K562 (cell line): Measurements from ENCODE around the gene RASSF7. TPM values are rescaled to one million over a fixed set of nuclear protein-coding genes. Genes with fewer than 3 reads are reported as not detected.

Source experiments
- CREB1 ChIP-seq, 2 experiments: sonication (generic) in 1 of 2; formaldehyde crosslinking in 1 of 2; IDR thresholded peaks; 2 replicates each; pipeline versions ENCODE4 v1.6.1 to v1.8.0; 2012 to 2022; ENCODE audit warnings: inconsistent platforms in 1 of 2, mild to moderate bottlenecking in 1 of 2, missing genetic modification reagents in 1 of 2, moderate library complexity in 1 of 2
- FOXJ2 ChIP-seq: fragments of 200-800 bp; sonication (Bioruptor generic); IDR thresholded peaks from 2 replicates; pipeline ENCODE4 v1.6.1; 2016; ENCODE audit warnings: missing genetic modification characterization, missing compliant biosample characterization
- IFI16 ChIP-seq: fragments of 250-450 bp; sonication (Bioruptor Pico); IDR thresholded peaks from 2 replicates; pipeline ENCODE4 v2.1.2; 2022; ENCODE audit warnings: mild to moderate bottlenecking, inconsistent platforms
- LARP7 ChIP-seq: fragments of 450-650 bp; IDR thresholded peaks from 2 replicates; pipeline ENCODE4 v1.6.1; 2016
- MECOM ChIP-seq: fragments of 250-450 bp; sonication (Bioruptor Pico); IDR thresholded peaks from 2 replicates; pipeline ENCODE4 v1.8.0; 2022; ENCODE audit warnings: inconsistent platforms
- POLR2AphosphoS5 ChIP-seq: IDR thresholded peaks from 2 replicates; pipeline ENCODE4 v1.6.1; 2011; ENCODE audit warnings: mild to moderate bottlenecking, low read depth, low read length, moderate library complexity; ENCODE audit not compliant: control insufficient read depth, insufficient read depth
- PYGO2 ChIP-seq: fragments of 450-650 bp; IDR thresholded peaks from 2 replicates; pipeline ENCODE4 v1.6.1; 2016; ENCODE audit warnings: mild to moderate bottlenecking, missing genetic modification characterization, moderate library complexity, missing compliant biosample characterization
- RBM39 ChIP-seq: fragments of 200-400 bp; formaldehyde crosslinking; optimal IDR thresholded peaks from 2 replicates; pipeline ENCODE3; 2018; ENCODE audit warnings: low read depth, low read length
- SRSF1 ChIP-seq: fragments of 200-400 bp; formaldehyde crosslinking; IDR thresholded peaks from 2 replicates; pipeline ENCODE4 v1.6.1; 2017; ENCODE audit warnings: mild to moderate bottlenecking, low read depth, low read length, moderate library complexity
- ZNF316 ChIP-seq: fragments of 450-650 bp; IDR thresholded peaks from 2 replicates; pipeline ENCODE4 v1.6.1; 2016
- ZNF668 ChIP-seq: fragments of 250-450 bp; sonication (Bioruptor Pico); IDR thresholded peaks from 2 replicates; pipeline ENCODE4 v1.8.0; 2022; ENCODE audit warnings: mild to moderate bottlenecking, inconsistent platforms
- polyA plus RNA-seq, 8 experiments: library from polyadenylated mRNA; depleted of rRNA in 4 of 8; stranded (reverse) in 5 of 8; unstranded in 3 of 8; fragments of >200 nt; fragmentation: Nextera tagmentation in 2 of 8; fragmentation: Illumina TruSeq in 1 of 8; extraction: Ambion mirVana in 2 of 8; extraction: Trizol in 1 of 8; gene quantifications; 2 replicates each; pipeline versions ENCODE4 v1.2.1 to v1.2.3, GENCODE V29; 2011 to 2014; ENCODE audit warnings: inconsistent platforms in 1 of 8, missing spikeins in 1 of 8
- total RNA-seq, 7 experiments: library from RNA; depleted of rRNA in 6 of 7; stranded (reverse); fragments of >200 nt in 6 of 7; fragmentation: Illumina TruSeq in 2 of 7; extraction: Trizol in 2 of 7; gene quantifications; 2 replicates each; pipeline versions ENCODE4 v1.2.1 to v1.2.3, GENCODE V29; 2011 to 2021; ENCODE audit warnings: low replicate concordance in 1 of 7
- TF ChIP-seq, protein P1 (sequence below): fragments of 250-450 bp; sonication (Bioruptor Pico); IDR thresholded peaks from 2 replicates; pipeline ENCODE4 v1.5.0; 2021
- TF ChIP-seq, protein P2 (sequence below): fragments of 450-650 bp; IDR thresholded peaks from 2 replicates; pipeline ENCODE4 v1.6.1; 2017; ENCODE audit warnings: antibody characterized with exemption
- TF ChIP-seq, protein P3 (sequence below): sonication (generic); formaldehyde crosslinking; IDR thresholded peaks from 2 replicates; pipeline ENCODE4 v1.9.0; 2022; ENCODE audit warnings: mild to moderate bottlenecking, missing genetic modification reagents
- TF ChIP-seq, protein P4 (sequence below): IDR thresholded peaks from 3 replicates; pipeline ENCODE4 v1.6.1; 2011; ENCODE audit warnings: borderline replicate concordance, mild to moderate bottlenecking, moderate library complexity; ENCODE audit not compliant: insufficient read length; ENCODE audit errors: extremely low read depth
- TF ChIP-seq, protein P5 (sequence below): fragments of 450-650 bp; IDR thresholded peaks from 2 replicates; pipeline ENCODE4 v1.6.1; 2016
- TF ChIP-seq, protein P6 (sequence below), 2 experiments: fragments of 150-350 bp in 1 of 2; IDR thresholded peaks; 2 replicates each; pipeline ENCODE4 v1.6.1; 2012 to 2016; ENCODE audit warnings: low read depth in 2 of 2, low read length in 2 of 2, mild to moderate bottlenecking in 1 of 2, moderate library complexity in 1 of 2

Gene RASSF7
- total and polyA plus RNA-seq, 9 of the 15 experiments (the other 6 are each of a cell fraction or from before 2014, with no cell fraction given), result 0.41 to 45.2 (median 18.6) TPM

DNA sequence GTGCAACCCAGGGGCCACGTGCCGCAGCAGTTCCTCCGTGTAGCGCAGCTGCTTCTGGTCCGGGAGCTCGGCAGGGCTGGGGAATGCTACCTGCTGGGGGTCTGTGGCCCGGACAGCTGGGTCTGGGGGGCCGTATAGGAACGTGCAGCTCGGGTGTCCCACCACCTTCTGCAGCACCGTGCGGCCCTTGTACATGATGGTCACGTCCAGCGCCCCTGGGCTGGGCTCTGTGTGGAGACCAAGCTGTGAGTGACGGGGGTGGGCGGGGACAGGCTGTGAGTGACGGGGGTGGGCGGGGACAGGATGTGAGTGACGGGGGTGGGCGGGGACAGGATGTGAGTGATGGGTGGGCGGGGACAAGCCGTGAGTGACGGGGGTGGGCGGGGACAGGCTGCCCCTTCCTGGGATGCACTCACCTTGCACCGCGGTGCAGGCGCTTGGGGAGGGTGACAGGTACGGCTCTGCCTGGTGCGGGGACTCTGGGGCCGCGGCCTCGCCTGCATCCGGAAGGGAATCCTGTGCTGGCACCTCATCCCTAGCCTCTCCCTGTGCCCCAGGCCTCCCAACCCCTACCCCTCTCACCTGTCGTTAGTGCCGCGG is 52.7 kb downstream of the RASSF7 start (continued):
- TF ChIP-seq FOXJ2 (tag), result no peak
- no peak for TF ChIP-seq SRSF1
- no peak for TF ChIP-seq ZNF668 (CRISPR knock-in tag)
- no peak for TF ChIP-seq IFI16 (CRISPR knock-in tag)
- TF ChIP-seq, protein P1, sequence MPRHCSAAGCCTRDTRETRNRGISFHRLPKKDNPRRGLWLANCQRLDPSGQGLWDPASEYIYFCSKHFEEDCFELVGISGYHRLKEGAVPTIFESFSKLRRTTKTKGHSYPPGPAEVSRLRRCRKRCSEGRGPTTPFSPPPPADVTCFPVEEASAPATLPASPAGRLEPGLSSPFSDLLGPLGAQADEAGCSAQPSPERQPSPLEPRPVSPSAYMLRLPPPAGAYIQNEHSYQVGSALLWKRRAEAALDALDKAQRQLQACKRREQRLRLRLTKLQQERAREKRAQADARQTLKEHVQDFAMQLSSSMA (CRISPR knock-in tag), result no peak
- TF ChIP-seq RBM39, result no peak
- TF ChIP-seq, protein P2, sequence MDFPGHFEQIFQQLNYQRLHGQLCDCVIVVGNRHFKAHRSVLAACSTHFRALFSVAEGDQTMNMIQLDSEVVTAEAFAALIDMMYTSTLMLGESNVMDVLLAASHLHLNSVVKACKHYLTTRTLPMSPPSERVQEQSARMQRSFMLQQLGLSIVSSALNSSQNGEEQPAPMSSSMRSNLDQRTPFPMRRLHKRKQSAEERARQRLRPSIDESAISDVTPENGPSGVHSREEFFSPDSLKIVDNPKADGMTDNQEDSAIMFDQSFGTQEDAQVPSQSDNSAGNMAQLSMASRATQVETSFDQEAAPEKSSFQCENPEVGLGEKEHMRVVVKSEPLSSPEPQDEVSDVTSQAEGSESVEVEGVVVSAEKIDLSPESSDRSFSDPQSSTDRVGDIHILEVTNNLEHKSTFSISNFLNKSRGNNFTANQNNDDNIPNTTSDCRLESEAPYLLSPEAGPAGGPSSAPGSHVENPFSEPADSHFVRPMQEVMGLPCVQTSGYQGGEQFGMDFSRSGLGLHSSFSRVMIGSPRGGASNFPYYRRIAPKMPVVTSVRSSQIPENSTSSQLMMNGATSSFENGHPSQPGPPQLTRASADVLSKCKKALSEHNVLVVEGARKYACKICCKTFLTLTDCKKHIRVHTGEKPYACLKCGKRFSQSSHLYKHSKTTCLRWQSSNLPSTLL, result no peak
- no peak for TF ChIP-seq PYGO2 (tag)
- TF ChIP-seq, protein P3, sequence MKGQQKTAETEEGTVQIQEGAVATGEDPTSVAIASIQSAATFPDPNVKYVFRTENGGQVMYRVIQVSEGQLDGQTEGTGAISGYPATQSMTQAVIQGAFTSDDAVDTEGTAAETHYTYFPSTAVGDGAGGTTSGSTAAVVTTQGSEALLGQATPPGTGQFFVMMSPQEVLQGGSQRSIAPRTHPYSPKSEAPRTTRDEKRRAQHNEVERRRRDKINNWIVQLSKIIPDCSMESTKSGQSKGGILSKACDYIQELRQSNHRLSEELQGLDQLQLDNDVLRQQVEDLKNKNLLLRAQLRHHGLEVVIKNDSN (CRISPR knock-in tag), result 0 out of 2 replicates have a peak, but pooled peaks have one; percentile 37
- no peak for TF ChIP-seq CREB1 (IDR thresholded peaks at IDR 0.05)
- no peak for TF ChIP-seq CREB1 (CRISPR knock-in tag; IDR thresholded peaks at IDR 0.05)
- TF ChIP-seq, protein P4, sequence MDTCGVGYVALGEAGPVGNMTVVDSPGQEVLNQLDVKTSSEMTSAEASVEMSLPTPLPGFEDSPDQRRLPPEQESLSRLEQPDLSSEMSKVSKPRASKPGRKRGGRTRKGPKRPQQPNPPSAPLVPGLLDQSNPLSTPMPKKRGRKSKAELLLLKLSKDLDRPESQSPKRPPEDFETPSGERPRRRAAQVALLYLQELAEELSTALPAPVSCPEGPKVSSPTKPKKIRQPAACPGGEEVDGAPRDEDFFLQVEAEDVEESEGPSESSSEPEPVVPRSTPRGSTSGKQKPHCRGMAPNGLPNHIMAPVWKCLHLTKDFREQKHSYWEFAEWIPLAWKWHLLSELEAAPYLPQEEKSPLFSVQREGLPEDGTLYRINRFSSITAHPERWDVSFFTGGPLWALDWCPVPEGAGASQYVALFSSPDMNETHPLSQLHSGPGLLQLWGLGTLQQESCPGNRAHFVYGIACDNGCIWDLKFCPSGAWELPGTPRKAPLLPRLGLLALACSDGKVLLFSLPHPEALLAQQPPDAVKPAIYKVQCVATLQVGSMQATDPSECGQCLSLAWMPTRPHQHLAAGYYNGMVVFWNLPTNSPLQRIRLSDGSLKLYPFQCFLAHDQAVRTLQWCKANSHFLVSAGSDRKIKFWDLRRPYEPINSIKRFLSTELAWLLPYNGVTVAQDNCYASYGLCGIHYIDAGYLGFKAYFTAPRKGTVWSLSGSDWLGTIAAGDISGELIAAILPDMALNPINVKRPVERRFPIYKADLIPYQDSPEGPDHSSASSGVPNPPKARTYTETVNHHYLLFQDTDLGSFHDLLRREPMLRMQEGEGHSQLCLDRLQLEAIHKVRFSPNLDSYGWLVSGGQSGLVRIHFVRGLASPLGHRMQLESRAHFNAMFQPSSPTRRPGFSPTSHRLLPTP, result no peak
- TF ChIP-seq MECOM, result no peak
- TF ChIP-seq LARP7, result no peak
- TF ChIP-seq, protein P5, sequence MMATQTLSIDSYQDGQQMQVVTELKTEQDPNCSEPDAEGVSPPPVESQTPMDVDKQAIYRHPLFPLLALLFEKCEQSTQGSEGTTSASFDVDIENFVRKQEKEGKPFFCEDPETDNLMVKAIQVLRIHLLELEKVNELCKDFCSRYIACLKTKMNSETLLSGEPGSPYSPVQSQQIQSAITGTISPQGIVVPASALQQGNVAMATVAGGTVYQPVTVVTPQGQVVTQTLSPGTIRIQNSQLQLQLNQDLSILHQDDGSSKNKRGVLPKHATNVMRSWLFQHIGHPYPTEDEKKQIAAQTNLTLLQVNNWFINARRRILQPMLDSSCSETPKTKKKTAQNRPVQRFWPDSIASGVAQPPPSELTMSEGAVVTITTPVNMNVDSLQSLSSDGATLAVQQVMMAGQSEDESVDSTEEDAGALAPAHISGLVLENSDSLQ, result peak; percentile 92
- no peak for TF ChIP-seq ZNF316
- TF ChIP-seq, protein P6, sequence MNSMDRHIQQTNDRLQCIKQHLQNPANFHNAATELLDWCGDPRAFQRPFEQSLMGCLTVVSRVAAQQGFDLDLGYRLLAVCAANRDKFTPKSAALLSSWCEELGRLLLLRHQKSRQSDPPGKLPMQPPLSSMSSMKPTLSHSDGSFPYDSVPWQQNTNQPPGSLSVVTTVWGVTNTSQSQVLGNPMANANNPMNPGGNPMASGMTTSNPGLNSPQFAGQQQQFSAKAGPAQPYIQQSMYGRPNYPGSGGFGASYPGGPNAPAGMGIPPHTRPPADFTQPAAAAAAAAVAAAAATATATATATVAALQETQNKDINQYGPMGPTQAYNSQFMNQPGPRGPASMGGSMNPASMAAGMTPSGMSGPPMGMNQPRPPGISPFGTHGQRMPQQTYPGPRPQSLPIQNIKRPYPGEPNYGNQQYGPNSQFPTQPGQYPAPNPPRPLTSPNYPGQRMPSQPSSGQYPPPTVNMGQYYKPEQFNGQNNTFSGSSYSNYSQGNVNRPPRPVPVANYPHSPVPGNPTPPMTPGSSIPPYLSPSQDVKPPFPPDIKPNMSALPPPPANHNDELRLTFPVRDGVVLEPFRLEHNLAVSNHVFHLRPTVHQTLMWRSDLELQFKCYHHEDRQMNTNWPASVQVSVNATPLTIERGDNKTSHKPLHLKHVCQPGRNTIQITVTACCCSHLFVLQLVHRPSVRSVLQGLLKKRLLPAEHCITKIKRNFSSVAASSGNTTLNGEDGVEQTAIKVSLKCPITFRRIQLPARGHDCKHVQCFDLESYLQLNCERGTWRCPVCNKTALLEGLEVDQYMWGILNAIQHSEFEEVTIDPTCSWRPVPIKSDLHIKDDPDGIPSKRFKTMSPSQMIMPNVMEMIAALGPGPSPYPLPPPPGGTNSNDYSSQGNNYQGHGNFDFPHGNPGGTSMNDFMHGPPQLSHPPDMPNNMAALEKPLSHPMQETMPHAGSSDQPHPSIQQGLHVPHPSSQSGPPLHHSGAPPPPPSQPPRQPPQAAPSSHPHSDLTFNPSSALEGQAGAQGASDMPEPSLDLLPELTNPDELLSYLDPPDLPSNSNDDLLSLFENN (IDR thresholded peaks at IDR 0.05; ENCODE audit: low read depth in 2 of 2, low read length in 2 of 2), result no peak
- TF ChIP-seq POLR2AphosphoS5, result peak; percentile 14; the same call in 1 of the 2 replicates
